A549 (cell line): ENCODE results near the gene ZNF407.

Source experiments
- ELK1 ChIP-seq: fragments of 150-350 bp; IDR thresholded peaks from 2 replicates; pipeline ENCODE4 v1.6.1; 2014; ENCODE audit warnings: low read depth, mild to moderate bottlenecking, low read length
- NFE2L2 ChIP-seq: fragments of 150-350 bp; conservative IDR thresholded peaks from 2 replicates; pipeline ENCODE4 v1.6.1; 2014; ENCODE audit warnings: low read length

GRCh38 chr18:74806073-74806472 is 208.4 kb downstream of the ZNF407 start:
- TF ChIP-seq ELK1, result no peak
- no peak for TF ChIP-seq NFE2L2
